Spleen (tissue), 7 donors: ENCODE measurements around the gene ZNF319.

Experiments used
- CTCF ChIP-seq, 11 experiments: fragments of 200-600 bp in 7 of 11; fragments of 450-650 bp in 4 of 11; sonication (generic) in 4 of 11; IDR thresholded peaks in 8 of 11; conservative IDR thresholded peaks in 3 of 11; 1 replicate in 7 of 11; 2 replicates in 4 of 11; pipeline versions ENCODE4 v1.4.0 to v1.8.0; 2016 to 2021; ENCODE audit warnings: antibody characterized with exemption in 11 of 11, inconsistent platforms in 4 of 11, mild to moderate bottlenecking in 1 of 11
- POLR2AphosphoS5 ChIP-seq, 3 donors: sonication (generic); formaldehyde crosslinking; IDR thresholded peaks; one replicate each; pipeline ENCODE4 v1.5.1; 2017; ENCODE audit warnings: antibody characterized with exemption in 3 of 3
- donor health status: DM: no; HTN: no; CAD: no; lungs with moderate emphysema.
- donor health status: DM: no; HTN: no; CAD: no.
- donor health status: DM: no; HTN: no; CAD: no.

GRCh38 chr16:57997528-57998265 is 2.8 kb downstream of the ZNF319 start:
- TF ChIP-seq CTCF (IDR thresholded peaks at IDR 0.05 in 8 of 11, conservative IDR thresholded peaks at IDR 0.05 in 3 of 11) (no peak), POLR2AphosphoS5 (IDR thresholded peaks at IDR 0.05) (peak in 1 of 3 donors; percentile 15)
